Left renal pelvis (tissue), 4 donors: Measurements from ENCODE around the gene IL17RA. TPM values are rescaled to one million over a fixed set of nuclear protein-coding genes. Genes with fewer than 3 reads are reported as not detected.
"Not testable (repeated sequence)": the region's sequence is repeated elsewhere in the genome, so short reads cannot be mapped to it uniquely, and the experiment has no call there.

Experiments used
- DNase-seq, 4 donors: peaks; one replicate each; pipeline ENCODE4 v3.0.0-alpha.2; 2013; ENCODE audit warnings: low read depth in 4 of 4, low spot score in 3 of 4
- polyA plus RNA-seq, 4 donors: library from polyadenylated mRNA; unstranded; fragments of 120-200 nt; gene quantifications; one replicate each; pipeline ENCODE4 v1.2.1, GENCODE V29; 2013; ENCODE audit not compliant: insufficient read length in 4 of 4

IL17RA gene
- polyA plus RNA-seq, 4 donors: 4.6 to 6.8 (median 6.4) TPM

DNA sequence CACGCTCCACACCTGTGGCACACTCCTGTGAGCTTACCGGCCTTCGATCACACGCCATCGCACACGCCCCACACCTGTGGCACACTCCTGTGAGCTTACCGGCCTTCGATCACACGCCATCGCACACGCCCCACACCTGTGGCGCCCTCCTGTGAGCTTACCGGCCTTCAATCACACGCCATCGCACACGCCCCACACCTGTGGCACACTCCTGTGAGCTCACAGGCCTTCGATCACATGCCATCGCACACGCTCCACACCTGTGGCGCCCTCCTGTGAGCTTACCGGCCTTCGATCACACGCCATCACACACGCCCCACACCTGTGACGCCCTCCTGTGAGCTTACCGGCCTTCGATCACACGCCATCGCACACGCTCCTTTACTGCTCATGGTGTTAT, 62.7 kb downstream of the IL17RA start:
- DNase-seq: not testable (repeated sequence)

DNA sequence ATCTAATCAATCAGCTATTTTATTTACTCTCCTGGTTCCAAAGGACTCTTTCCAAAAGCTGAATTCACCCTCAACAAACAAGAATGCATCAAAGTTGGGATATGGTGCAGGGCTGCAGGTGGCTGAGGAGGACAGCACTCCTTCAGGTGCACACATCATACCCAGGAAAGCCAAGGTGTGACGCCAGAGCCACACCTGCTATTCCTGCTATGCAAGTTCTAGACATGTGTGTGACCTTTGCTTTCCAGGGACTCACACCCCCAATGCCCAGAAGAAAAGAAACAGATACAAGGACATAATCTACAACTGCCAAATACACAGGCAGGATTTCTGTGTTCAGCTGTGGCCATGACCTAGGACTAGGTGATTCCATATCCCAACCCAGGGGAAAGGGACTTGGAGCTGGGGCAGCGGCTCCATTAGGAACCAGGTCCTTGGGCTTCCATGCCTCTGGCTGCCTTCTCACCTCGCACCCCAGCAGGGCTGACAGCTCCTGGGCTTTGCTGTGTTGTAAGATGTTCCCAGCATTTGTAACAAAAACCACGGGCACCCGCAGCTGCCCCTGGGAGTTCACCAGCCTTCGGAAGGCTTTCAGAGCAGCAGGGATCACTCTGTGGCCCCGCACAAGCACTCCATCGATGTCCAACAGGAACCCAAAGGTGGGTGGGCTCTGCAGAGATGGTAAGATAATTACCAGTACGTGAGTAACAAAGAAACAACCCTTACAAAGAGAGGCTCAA, 64.4 kb downstream of the IL17RA start:
- DNase-seq: no peak

DNA sequence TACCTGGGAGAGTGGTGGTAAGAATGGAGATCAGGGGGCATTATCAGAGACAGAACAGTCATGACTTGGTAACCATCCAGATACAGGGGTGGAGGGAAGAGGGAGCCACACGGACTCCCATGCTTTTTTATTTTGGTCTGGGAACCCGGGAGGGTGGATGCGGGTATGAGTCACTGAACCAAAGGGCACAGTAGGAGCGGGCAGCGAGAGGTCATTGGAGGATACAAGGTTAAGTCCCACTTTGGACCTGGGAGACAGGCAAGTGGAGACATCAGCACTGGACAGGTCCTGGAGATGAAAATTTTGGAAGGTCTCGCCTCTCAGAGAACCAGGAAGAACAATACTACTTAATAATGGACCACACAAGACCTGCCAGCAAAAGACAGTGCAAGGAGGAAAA, 67.5 kb downstream of the IL17RA start:
- no peak for DNase-seq

DNA sequence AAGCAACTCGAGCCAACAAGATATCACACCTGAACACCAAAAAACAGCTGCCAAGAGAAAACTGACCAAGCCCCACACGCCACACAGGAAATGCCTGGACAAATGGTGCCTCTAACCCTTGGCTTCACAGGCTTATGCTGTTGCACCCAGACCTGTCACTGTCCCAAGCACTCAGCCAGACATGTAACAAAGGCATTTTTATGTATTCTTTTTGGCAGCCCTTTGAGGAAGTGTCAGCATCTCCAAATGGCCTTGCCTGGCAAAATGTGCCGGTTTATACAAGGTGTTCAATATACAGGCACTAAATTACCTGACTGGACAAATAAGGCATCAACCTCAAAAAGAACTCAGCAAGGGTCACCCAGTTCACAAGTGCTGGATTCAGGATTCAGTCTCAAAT, 68.2 kb downstream of the IL17RA start:
- DNase-seq: no peak

DNA sequence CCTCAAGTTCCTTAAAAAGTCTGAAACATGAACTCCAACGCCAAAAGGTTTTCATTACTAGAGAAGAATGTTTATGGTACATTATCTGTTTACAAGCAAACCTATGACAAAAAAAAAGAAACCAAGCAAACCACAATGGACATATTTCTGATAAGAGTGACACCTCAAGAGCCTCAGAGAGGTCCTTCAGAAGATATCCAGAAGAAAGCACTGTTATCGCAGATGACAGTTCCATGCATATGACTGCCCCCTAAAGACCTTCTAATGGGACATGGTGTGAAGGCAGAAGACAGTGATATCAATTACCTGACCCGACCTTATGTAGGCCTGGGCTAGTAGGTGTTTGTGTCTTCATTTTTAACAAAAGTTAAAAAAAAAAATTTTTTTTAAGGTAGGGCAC, 71.1 kb downstream of the IL17RA start:
- DNase-seq: no peak

DNA sequence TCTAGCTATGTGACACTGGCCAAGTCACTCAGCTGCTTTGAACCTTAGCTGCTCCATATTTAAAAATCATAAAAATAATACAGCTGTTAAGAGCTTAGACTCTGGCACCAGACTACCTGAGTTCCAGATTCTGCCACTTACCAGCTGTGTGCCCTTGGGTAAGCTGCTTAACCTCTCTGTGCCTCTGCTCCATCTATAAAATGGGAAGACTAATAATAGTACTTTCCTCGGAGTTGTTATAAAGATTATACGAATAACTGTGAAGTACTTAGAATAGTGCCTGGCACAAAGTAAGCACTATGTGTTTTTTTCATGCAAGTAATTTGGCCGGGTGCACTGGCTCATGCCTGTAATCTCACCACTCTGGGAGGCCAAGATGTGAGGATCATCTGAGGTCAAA, 72.9 kb downstream of the IL17RA start:
- DNase-seq: no peak

DNA sequence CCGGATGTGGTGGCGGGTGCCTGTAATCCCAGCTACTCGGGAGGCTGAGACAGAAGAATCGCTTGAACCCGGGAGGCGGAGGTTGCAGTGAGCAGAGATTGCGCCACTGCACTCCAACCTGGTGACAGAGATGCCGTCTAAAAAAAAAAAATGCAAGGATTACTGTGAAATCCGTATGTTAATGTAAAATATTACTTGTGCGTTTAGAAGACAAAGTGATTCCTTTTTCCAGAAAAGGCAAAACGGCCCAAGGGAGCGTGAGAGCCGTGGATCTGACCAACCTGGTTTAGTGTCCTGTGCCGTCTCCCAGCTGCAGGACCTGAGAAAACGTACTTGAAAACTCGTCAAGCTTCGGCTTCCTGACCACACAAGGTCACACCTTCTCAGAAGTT, 73.4 kb downstream of the IL17RA start:
- DNase-seq: peak in 1 of 4 donors; percentile 8

DNA sequence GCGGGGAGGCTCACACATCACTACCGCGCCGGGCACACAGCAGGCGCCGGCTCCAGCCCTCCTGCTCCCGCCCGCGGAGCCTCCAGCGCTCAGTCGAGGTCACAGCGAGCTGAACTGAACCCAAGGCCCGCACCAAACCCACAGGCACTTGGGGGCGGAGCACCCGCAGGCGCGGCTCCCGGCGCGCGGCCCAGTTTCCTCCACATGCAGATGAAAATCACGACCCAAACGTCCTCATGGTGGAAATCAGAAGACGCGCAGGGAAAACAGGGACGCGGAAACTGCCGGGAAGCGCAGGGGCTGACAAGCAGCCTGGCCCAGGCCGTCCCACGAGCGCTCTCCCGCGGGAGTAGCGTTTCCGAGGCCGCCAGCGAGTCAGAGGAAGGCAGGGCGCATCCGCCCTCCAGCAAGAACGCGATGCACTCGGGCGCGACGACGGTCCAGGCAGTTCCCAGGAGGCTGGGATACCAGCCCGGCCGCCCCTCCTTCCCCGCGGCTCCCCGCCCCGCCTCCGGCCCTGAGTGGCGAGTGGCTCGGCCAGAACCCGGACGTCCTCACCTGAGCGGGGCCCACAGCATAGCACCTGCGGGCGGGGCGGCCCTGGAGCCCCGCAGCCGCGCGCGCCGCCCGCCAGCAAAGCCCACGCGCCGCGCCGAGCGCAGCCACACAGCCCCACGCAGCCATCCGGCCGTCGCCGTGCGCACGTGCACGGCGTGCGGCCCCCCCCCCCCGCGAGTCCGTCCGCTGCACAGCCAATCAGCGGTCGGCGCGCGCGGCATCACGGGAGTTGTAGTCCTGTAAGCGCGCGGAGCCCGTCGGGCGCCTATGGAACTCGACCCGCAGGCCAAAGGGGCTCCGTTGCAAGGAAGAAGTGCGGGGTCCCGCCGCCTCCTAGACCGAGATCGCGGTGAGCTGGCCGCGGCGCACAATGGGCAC, 74.0 kb downstream of the IL17RA start, which contains the start of gene HDHD5:
Gene HDHD5 (minus strand): TSS at position 710 of the 936 bp plus-strand sequence. CDS start 26 bp downstream, at position 684.
- peak; percentile 73 to 76 (median 76) for DNase-seq

DNA sequence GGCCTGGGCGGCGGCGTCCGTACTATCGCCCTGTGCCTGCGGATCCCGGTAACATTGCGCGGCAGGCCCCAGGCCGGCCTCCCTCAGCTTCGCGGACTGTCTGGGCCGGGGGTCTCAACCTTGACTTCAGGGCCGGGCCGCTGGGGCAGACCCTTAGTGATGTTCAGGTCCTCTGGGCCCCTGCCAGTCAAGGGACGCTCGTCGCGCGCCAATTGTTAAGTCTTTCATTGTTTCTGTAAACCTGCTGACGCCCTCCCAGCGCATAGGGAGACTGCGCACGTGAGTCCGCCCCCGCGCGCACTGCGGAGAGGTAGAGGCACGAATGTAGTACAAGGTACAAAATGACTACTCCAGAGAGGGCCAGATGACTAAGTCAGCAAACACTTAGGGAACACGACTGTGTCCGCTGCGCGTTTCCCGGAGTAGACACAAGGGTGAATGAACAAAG, 74.7 kb downstream of the IL17RA start:
- DNase-seq: peak; percentile 29 to 43 (median 35)

DNA sequence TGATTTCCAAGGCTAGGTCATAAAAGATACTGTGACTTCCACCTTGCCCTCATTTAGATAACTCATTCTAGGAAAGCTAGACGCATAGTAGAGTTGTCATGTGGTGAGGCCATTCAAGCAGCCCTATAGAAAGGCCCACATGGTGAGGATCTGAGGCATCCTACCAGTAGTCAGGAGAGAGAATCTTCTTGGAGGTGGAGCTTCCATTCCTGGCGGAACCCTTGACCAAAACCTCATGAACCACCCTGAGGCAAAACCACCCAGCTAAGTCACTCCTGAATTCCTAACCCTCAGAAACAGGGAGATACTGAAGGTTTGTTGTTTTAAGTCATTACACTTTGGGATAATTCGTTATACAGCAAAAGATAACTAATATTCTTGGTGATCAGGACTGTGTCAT, 77.2 kb downstream of the IL17RA start:
- DNase-seq: no peak

DNA sequence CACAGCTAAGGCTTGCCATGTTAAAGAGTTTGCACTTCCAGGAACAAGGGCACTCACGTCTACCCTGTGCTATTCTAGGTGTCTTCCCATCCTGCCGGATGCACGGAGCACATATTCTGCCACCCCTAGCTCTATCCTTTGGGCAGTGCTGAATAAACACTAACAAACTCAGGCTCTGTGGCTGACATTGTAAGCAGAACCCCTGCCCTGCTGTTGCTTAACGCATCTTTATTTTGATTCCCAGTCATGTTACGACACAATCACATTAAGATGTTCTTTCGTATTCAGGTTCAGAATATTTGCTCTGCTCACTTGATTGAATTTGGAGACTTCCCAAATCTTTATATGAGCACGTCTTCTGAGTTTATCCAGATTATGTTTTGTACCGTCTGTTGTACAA, 77.9 kb downstream of the IL17RA start:
- no peak for DNase-seq

DNA sequence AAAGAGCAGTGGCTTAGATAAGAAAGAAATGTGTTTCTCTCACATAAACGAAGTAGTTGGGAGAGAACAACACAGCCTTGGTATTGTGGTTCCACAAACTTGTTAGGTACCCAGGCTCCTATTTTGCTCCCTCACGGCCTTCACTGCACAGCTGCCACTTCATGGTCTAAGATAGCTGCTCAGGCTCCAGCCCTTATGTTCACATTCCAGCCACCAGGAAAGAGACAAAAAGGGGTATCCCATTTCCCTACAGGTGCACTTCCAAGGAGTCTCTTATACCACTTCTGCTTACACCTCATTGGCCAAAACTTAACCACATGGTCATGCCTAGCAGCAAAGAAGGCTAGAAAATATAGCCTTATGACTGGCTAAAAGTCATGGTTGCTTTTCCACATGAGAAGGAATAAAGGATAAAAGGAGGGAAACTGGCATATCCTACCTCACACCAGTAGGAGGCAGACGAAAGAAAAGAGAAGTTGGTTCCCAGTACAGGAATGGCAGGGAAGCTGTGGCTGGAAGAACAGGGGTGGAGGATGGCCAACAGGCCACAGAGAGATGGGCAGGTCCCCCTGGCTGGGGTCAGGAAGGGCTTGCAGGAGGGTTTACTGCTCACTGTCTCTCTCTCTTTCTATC, 79.7 kb downstream of the IL17RA start:
- no peak for DNase-seq

Other genes starting within 250 kb of the IL17RA start
- not detected for gene GAB4, start 76.8 kb upstream of the IL17RA start, polyA plus RNA-seq
- gene TMEM121B, start 36.4 kb downstream of the IL17RA start, polyA plus RNA-seq: 1 to 10 TPM in 1 of 4 donors, under 1 TPM in 3; 0.63 to 1.0 (median 0.75) TPM
- 10 to 100 TPM; 23.7 to 43.5 (median 33.6) TPM for gene HDHD5, start 74.3 kb downstream of the IL17RA start, polyA plus RNA-seq
- 10 to 100 TPM; 24.2 to 53.3 (median 37.1) TPM for gene ADA2, start 134.4 kb downstream of the IL17RA start, polyA plus RNA-seq